HG02973 (cell line): ENCODE results near the gene OR1L6.

Source experiments
- ATAC-seq: cut with Tn5 transposase; IDR thresholded peaks from one replicate; pipeline ENCODE4 v1.9.1; 2021; ENCODE audit warnings: moderate library complexity; ENCODE audit not compliant: unreplicated experiment

Gene OR1L6, protein sequence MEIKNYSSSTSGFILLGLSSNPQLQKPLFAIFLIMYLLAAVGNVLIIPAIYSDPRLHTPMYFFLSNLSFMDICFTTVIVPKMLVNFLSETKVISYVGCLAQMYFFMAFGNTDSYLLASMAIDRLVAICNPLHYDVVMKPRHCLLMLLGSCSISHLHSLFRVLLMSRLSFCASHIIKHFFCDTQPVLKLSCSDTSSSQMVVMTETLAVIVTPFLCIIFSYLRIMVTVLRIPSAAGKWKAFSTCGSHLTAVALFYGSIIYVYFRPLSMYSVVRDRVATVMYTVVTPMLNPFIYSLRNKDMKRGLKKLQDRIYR

DNA sequence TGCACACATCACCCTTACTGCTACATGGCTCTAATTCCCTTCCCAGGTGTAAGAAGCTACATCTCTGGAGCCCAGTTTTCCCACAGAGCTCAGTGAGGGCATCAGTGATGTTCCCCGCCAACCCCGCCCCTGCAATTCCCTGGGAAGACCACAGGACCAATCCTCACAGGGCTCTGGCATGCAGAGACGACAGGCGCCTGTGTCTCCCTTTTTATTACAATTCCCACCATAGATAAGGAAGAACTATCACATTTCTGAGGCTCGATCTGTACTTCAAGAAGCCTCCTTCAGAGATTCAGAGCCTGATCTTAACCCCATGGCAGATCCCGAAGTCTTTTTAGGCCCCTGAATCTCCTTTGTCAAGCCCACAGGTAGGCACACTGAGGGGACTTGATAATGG is at the start of gene OR1L6:
TSS of gene OR1L6 (plus strand) at position 301 of the 400 bp plus-strand sequence. CDS start 7,545 bp downstream, outside the sequence.
- ATAC-seq = no peak

DNA sequence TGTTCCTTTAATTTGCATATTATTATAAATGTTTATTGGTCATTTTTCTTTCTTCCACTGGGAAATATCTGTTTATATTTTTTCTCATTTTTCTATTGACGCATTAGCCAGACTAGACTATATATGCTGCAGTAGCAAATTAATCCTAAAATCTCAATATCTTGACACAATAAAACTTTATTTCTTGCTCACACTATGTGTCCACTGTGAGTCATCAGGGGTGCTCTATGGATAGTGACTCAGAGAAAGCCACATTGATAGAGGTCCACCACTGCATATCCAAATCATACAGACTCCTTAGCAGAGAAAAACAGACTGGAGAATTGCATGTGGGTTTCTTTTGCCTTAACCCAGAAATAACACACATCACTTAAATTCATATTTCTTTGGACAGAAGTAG is 46.4 kb upstream of the OR1L6 start:
- ATAC-seq = no peak

DNA sequence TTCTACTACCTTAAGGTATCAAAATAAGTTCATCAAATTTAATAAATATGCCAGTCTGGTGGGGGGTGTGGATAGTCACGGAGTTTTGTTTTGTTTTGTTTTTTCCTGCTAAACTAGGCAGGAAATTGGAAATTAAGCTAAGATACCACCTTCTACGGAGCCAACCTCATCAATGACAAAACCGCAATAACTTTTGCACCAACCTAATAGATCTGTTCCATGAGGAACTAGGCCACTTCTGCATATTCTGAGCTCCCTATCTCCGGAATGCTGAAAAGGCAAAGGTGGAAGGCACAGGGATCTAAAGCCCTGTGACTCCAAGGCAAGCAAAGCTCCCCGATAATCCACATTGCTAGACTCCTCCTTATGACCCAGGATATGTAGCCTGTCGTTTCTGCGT is 24.1 kb upstream of the OR1L6 start:
- ATAC-seq = no peak

DNA sequence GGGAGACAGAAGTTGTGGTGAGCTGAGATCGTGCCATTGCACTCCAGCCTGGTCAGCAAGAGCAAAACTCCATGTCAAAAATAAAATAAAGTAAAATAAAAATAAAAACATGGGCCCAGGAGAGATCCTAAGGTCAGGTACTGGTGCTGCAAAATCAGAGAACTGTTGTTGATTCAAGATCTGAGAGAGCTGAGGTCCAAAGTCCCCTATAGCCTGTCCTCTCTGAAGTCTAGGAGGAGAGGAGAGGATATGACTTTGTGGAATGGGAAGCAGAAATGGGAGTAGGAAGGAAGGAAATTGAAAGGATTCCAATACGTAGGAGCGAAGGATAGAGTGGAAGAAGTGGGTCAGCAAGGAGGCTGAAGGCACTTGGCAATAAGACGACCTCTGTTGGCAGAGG is 22.9 kb upstream of the OR1L6 start:
- no peak for ATAC-seq

DNA sequence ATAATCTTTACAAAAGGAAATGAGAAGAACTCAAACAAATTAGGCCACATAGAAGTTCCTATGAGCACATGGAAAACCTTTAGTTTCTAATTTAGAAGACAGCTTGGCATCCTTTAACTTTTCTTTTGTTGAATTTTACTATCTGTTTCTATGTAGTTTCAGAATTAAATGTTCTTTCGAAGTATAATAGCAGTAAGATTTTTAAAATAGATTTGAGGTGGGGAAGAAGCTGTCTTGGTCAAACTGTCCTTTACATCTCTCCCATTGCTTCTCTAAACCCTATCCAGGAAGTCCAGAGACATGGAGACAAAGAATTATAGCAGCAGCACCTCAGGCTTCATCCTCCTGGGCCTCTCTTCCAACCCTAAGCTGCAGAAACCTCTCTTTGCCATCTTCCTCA is 18.4 kb upstream of the OR1L6 start, which contains the start of gene OR1L4:
TSS of gene OR1L4 (plus strand) at position 301 of the 400 bp plus-strand sequence. CDS start at position 301, 0 bp downstream.
- ATAC-seq = no peak

DNA sequence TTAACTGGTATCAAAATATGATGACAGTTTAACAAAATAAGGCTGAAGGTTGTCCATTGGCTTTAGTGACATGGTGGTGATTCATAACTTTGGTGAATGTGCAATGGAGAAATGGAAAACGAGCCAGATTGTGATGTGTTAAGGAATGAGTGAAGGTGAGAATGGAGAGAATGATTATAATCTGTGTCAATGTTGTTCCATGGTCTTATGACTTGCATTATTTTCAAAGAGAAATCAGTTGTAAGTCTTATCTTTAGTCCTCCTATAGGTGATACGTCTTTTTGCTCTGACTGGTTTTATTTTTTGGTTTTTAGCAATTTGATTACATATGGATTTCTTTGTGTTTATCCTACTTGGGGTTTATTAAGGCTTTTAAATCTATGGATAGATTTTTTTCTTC is 12.7 kb downstream of the OR1L6 start:
- ATAC-seq = no peak

DNA sequence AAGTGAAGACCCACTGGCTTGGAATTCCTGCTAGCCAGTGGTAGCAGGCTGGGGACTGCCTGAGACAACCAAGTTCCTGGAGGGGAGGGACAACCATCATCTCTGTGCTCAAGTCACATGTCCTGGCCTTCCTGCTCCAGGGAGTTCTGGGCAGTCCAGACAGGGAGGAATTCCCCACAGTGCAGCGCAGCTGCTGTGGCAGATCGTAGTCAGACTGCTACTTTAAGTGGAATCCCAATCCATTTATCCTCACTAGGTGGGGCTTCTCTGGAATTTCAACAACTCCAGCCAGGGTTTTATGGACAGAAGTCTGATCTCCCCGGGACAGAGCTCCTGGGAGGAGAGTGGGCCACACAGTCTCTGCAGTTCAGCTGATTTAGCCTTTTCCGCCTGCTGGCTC is 25.7 kb downstream of the OR1L6 start:
- ATAC-seq = no peak

DNA sequence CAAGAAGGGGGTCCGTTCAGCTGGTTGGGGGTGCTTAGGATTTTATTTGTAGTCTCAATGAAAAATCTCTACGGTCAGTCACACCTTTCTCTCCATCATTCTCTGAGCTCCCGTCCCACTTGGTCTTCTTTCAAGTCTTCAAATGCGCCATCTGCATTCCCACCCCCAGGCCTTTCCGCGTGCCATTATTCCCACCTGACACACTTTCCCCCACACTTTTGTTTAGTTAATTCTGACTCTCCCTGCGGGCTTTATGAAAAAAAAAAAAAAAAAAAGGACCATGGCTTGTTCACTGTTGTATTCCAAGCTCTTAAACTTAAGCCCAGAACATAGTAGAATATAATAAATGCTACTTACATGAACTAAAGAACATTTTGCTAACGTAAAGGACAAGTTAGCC is 34.9 kb downstream of the OR1L6 start:
- ATAC-seq = no peak

DNA sequence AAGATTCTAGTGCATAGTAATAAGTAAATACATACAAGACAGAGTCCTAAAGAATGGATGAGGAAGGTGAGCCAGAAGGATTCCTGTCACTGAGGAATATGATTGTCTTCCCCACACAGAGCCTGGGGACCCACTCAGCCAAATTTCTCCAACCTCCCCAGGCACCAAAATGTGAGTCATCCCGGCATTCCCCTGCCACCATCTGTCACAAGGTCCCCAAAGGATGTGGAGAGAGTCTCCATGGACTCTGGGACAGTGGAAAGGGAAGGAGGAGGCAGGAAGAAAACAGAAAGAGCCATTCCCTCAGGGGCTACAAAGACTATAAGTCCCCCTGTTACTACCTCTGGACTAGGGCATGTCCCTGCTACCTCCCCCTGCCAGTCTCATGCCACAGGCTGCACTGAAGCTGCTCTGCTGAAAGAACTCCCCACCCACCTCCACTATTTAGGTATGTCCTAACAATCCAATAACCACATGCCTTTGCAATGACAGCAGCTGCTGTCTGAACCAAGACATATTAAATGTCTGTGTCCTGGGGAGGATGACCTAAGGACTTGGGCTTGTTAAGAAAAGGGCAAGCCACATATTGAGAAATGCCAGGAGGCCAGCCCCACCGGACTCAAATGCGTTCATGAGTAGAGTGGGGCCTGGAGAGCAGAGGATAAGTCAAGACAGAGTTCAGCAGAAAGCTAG is 36.0 kb downstream of the OR1L6 start:
- no peak for ATAC-seq

DNA sequence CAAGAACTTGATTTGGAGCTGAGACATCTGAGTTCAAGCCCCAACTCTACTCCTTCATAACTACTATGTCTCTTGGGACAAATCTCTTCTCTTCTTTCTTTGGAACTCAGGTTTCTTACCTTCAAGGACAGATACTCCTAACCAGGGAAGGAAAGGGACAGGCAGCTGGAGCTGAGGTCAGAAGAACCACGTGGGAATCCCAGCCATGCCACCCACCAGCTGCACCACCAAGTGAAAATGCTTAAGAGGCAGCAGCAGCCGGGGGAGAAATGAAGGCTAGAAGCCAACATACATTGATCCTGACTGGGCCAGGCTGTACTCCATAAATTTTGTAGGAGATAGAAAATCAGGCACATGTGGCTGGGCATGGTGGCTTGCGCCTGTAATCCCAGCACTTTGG is 37.1 kb downstream of the OR1L6 start:
- ATAC-seq = no peak

DNA sequence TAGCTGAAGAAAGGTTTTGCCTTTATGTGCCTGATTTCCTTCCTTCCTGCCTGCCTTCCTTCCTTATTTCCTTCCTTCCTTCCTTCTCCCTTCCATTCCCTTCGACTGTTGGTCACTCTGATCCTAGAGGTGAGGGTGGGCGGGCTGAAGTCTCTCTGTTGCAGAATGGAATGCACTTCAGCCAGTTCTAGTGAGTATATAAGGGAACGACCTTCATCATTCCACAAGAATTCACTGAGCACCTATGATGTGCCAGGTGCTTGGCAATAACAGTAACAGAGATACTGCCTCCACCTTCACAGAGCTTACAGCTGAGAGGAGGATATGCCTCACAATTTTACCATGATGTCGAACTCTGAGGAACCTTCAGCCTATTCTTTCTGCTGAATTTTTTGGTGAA is 37.9 kb downstream of the OR1L6 start:
- ATAC-seq = no peak

DNA sequence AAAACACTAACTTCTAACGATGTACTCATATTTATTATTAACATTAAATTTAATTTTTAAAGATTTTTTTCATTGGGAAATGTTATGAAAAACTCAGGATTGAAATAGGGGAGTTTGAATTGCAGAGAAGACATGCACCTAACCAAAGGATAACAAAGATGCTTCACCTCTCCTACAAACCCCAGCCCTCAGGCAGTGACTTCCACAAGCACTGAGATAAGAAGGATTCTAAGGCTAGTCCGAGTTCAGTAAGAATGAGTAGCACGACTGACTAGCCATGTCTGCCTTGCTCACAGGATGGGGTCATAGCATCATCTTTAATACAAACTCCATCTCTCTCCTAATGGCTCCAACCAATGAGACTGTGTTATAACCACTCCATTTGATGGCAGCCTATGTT is 39.6 kb downstream of the OR1L6 start:
- no peak for ATAC-seq

DNA sequence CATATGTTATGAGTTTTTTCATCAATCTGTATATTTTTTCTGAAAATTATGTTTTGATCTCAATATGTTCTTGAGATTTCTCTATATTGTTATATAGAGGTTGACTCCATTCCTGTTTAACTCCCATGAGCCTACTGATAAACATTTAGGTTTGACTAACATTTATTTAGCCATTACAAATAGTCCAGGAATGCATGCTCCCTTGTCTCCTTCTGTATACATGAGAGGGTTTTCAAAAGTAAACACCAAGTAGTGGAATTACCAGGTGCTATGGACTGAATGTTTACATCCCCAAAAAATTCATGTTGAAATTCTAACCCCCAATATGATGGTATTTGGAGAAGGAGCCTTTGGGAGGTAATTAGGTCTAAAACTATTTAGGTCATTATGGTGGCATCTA is 43.2 kb downstream of the OR1L6 start:
- ATAC-seq = no peak

DNA sequence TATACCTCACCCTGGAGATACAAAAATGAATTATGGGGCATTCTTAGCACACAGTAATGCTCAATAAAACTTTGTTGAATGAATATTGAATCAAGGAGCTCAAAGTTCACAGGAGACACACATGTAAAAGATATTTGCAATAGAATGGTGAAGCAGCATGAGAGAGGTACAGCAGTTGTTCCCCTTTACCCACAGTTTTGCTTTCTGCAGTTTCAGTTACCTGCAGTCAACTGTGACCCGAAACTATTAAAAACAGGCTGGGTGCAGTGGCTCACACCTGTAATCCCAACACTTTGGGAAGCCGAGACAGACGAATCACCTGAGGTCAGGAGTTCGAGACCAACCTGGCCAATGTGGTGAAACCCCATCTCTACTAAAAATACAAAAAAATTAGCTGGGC is 44.2 kb downstream of the OR1L6 start:
- ATAC-seq = no peak

DNA sequence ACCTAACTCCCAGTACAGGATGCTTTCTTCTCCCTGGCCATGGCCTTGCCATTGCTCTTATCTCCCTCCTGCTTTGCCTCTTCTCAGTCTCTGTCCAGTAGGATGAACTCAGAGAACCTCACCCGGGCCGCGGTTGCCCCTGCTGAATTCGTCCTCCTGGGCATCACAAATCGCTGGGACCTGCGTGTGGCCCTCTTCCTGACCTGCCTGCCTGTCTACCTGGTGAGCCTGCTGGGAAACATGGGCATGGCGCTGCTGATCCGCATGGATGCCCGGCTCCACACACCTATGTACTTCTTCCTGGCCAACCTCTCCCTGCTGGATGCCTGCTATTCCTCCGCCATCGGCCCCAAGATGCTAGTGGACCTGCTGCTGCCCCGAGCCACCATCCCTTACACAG is 46.7 kb downstream of the OR1L6 start, which contains the start of gene OR5C1:
TSS of gene OR5C1 (plus strand) at position 103 of the 400 bp plus-strand sequence. CDS start at position 103, 0 bp downstream.
- no peak for ATAC-seq

DNA sequence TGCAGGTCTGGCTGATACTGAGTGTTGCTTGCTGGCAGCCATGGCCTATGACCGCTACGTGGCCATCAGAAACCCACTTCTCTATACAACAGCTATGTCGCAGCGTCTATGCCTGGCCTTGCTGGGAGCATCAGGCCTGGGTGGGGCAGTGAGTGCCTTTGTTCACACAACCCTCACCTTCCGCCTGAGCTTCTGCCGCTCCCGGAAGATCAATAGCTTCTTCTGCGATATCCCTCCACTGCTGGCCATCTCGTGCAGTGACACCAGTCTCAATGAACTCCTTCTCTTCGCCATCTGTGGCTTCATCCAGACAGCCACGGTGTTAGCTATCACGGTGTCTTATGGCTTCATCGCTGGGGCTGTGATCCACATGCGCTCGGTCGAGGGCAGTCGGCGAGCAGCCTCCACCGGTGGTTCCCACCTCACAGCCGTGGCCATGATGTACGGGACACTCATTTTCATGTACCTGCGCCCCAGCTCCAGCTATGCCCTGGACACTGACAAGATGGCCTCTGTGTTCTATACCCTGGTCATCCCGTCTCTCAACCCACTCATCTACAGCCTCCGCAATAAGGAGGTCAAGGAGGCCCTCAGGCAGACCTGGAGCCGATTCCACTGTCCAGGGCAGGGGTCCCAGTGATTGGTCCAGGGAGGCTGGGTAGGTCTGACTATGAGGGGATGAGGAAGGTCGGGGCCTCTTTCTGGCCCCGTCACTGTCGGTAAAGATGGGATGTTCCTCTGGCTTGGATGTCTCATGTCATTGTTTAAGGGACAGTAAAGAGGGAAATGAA is 47.3 kb downstream of the OR1L6 start:
- no peak for ATAC-seq

DNA sequence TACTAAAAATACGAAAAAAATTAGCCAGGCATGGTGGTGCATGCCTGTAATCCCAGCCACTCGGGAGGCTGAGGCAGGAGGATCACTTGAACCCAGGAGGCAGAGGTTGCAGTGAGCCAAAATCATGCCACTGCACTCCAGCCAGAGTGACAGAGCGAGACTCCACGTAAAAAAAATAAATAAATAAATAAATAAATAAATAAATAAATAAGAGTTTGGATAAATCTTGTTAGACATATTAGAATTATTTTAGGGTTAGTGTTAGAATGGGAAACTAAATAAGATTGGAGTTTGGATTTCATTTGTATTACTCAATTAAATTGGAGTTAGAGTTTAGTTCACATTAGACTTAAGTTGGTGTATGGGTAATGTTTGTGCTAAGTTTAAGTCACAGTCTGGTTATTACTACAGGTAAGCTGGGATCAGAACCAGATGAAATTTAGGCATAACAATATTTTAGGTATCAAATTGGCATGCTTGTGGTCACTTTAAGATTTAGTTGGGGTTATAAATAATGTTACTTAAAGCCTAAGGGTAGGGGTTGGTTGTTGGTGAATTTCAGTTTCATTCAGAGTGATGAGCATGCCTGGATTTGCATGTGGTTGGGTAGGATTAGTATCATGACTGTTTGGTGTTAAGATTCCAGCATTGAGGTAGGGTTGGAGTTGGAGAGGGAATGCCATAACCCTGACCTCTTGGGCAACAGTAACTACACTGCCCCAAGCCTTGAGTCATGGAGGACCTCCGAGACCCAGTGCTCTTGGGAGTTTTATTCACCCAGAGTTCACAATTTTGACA is 50.0 kb downstream of the OR1L6 start:
- ATAC-seq = no peak

DNA sequence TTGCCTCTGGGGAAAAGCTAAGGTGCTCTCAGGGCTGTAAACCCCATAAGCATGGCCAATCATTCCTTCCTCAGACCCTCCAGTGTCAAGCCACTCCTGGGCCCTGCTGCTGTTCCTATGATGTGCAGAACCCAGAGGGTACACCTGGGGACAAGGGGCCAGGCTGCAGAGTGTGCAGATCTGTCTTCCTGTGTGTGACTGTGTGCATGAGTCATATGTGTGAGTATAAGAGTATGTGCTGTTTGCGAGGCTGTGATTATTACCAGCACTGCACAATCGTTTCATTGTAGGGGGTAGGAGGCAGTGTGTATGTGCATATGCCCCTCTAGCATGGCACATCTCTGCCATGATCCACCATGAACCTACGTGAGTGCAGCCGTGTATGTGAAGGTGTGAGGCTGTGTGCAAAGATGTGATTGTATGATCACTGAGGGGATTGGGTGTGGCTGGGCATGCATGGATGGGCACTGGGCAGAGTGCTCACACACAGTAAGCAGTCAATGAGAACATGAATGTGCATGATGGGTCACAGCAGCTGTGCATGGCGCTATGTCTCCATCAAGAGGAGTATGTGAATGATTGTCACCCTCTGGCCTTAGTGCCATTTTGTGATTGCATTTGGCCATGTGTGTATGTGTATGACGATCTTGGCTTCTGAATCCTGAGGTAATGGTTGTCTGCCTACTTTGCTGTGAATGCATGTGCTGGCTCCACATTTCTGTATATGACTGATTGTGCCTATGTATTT is 55.4 kb downstream of the OR1L6 start:
- no peak for ATAC-seq
